ENCODE measurements around the gene CHST7.

The CHST7 gene

DNA sequence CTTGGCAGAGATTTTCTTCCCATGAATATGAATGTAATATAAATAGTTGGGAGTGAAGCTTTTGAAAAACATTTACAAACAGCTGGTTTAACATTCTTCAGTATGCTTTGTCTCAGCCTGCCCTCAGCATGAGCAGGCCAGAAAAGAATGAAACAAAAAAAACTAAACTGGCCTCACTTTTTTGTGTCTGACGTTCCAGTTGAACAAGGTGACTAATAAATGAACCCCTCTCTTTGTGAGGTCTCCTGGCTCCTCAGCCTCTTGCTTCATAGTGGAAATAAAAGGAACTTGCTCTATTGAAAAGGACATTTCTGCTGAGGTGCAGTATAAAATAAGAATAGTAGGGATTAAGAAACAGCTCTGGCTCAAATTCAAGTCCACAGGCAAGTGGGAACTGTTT is 9.4 kb downstream of the CHST7 start:
- H3K27ac Mint-ChIP-seq, result no peak overlapping the region
- ATAC-seq (no peak), DNase-seq (no peak)
- peaks cover 9% of the 10 kb centered on the region for H3K4me1 Mint-ChIP-seq
- no peaks in the 10 kb centered on the region for H3K27me3 Mint-ChIP-seq
- no peaks in the 10 kb centered on the region for H3K9me3 Mint-ChIP-seq
- H3K4me3 Mint-ChIP-seq, result no peak overlapping the region

DNA sequence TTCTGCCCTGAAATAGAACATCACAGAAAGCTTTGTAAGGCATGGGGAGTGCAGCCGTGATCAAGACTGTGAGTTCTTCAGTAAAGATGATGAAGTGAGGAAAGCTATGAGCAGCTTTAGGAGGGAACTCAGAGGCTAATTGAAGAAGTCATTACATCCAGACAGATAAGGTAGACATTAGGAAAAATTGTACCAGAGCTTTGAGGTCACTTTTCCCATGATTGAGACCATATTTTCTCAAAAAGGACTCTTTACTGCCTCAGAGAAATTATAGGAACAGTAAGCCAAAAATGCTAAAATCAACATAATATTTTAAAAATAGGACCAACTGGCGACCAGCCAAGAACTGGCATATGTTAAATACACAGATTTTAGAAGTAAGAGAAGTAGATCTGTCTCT is 11.2 kb downstream of the CHST7 start:
- Mint-ChIP-seq H3K27me3 (no peaks in the 10 kb centered on the region), H3K4me1 (peaks cover 16% of the 10 kb centered on the region), H3K27ac (no peak overlapping the region), H3K9me3 (no peaks in the 10 kb centered on the region), H3K4me3 (no peak overlapping the region)
- DNase-seq, result no peak
- ATAC-seq, result no peak

DNA sequence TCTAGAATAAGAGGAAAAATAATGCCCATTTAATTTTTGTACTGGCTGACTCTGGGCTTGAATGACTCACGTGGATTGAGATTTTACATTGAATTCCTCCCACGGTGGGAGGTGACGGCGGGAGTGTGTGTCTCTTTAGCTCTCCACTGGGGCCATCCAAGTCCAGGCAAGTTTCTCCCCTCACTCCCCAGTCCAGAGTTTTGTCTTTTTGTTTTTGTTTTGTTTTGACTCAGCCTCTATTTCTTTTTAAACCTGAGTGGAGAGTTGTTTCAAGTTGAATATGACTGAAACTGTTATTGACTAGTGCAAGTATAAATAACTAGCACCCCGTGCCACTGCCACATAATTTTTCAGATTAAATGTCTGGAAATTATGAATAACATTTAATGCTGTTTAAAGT is 13.6 kb downstream of the CHST7 start:
- ATAC-seq (peak; percentile 72), DNase-seq (no peak)
- Mint-ChIP-seq H3K9me3 (no peaks in the 10 kb centered on the region), H3K4me1 (peaks cover 16% of the 10 kb centered on the region), H3K27ac (peak overlapping the region in 1 of 2 donors; percentile 71), H3K27me3 (no peaks in the 10 kb centered on the region), H3K4me3 (no peak overlapping the region)

DNA sequence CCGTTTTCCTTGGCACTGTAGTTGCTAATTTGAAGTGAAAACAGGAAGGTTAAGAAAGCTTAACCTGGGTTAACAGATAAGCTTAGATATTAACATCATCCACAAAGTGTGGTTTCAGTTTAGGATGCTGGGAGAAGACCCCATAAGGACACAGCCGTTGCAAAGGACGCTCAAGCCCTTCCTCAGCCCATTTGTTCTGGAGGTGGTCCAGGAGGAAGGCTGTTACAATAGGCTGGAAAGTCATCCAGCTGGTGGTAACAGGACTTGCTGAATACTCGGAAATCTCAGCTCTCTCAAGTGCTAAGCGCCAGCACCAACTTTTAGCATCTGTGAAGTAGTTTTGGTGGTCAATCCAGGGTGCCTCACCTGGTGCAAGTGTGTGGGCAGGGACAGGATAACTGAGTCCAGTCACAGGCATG is 14.2 kb downstream of the CHST7 start:
- DNase-seq (no peak), ATAC-seq (no peak)
- Mint-ChIP-seq H3K27ac (peak overlapping the region in 1 of 2 donors; percentile 52), H3K9me3 (no peaks in the 10 kb centered on the region), H3K4me1 (peaks cover 16% of the 10 kb centered on the region), H3K4me3 (peak overlapping the region; percentile 42 to 57), H3K27me3 (no peaks in the 10 kb centered on the region)

DNA sequence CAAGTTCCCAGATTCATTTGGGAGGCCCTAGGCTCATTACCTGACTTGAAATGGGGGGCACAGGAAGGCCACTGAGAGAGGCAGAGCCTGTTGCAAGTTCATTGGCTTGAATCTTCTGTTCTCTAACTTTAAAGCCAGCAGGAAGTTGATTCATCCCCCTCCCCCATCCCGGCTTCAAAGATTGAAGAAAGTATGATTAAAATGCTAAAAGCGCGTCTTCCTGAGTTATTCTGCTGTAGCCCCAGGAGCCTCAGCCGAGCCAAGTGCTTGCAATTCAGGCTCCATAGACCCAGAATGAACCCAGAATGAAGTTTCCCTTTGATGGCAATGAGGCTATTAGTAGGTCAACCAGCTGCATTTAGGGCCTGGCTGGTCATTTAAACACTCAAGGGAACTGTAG is 14.7 kb downstream of the CHST7 start:
- Mint-ChIP-seq H3K4me3 (peak overlapping the region; percentile 42 to 57), H3K4me1 (peaks cover 16% of the 10 kb centered on the region)
- DNase-seq, result no peak

DNA sequence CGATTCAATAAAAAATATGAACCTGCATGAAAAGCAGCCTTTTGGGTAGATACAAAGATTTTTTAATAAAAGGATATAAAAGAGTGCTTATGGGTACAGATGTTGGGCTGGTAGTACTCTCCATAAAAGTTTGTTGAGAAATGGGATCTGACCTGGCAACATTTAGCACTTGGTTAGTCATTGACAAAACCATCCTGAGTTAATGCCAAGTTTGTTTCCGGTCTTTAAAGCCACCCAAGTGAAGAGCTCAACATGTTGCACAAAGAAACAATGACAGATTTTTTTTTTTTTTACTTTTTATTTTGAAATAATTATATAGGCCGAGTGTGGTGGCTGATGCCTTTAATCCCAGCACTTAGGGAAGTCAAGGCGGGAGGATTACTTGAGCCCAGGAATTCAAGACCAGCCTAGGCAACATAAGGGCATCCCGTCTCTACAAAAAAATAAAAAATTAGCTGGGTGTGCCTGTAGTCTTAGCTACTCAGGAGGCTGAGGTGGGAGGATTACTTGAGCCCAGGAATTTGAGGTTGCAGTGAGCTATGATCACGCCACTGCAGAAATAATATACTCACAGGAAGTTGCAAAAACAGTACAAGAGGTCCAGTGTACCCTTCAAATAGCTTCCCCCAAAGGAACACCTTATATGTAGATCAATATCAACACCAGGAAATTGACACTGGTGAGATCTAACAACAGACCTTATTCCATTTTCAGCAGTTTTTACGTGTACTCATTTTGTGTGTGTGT is 16.6 kb downstream of the CHST7 start:
- ATAC-seq (no peak), DNase-seq (no peak)
- Mint-ChIP-seq H3K4me3 (no peak overlapping the region), H3K27me3 (no peaks in the 10 kb centered on the region), H3K9me3 (no peaks in the 10 kb centered on the region), H3K27ac (no peak overlapping the region), H3K4me1 (peaks cover 16% of the 10 kb centered on the region)

More for the DNA sequence above, 14.7 kb downstream of the CHST7 start:
- ATAC-seq, result no peak
- H3K27me3 Mint-ChIP-seq, result no peaks in the 10 kb centered on the region
- peak overlapping the region; percentile 27 to 52 for H3K27ac Mint-ChIP-seq
- H3K9me3 Mint-ChIP-seq, result no peaks in the 10 kb centered on the region

- DNase-seq, result no peak
- no peaks in the 10 kb centered on the region for H3K27me3 Mint-ChIP-seq
- H3K27ac Mint-ChIP-seq, result no peak overlapping the region
- no peaks in the 10 kb centered on the region for H3K4me1 Mint-ChIP-seq
- H3K9me3 Mint-ChIP-seq, result no peaks in the 10 kb centered on the region
- no peak overlapping the region for H3K4me3 Mint-ChIP-seq
- ATAC-seq, result no peak
Measured at GRCh38 chrX:46595084-46595483, 21.5 kb downstream of the CHST7 start.

GRCh38 chrX:46597208-46597607 is 23.6 kb downstream of the CHST7 start:
- H3K9me3 Mint-ChIP-seq, result no peaks in the 10 kb centered on the region
- H3K4me1 Mint-ChIP-seq, result no peaks in the 10 kb centered on the region
- no peak for ATAC-seq
- H3K4me3 Mint-ChIP-seq, result no peak overlapping the region
- DNase-seq, result no peak
- H3K27me3 Mint-ChIP-seq, result no peaks in the 10 kb centered on the region
- H3K27ac Mint-ChIP-seq, result no peak overlapping the region

GRCh38 chrX:46597771-46598170 is 24.2 kb downstream of the CHST7 start:
- Mint-ChIP-seq H3K27me3 (no peaks in the 10 kb centered on the region), H3K9me3 (no peaks in the 10 kb centered on the region), H3K4me1 (no peaks in the 10 kb centered on the region), H3K4me3 (no peak overlapping the region), H3K27ac (no peak overlapping the region)
- ATAC-seq (no peak), DNase-seq (no peak)

- Mint-ChIP-seq H3K9me3 (no peaks in the 10 kb centered on the region), H3K4me1 (no peaks in the 10 kb centered on the region), H3K27me3 (no peaks in the 10 kb centered on the region), H3K27ac (no peak overlapping the region), H3K4me3 (no peak overlapping the region)
- ATAC-seq (no peak), DNase-seq (no peak)
Measured at GRCh38 chrX:46599051-46599560, 25.5 kb downstream of the CHST7 start.

DNA sequence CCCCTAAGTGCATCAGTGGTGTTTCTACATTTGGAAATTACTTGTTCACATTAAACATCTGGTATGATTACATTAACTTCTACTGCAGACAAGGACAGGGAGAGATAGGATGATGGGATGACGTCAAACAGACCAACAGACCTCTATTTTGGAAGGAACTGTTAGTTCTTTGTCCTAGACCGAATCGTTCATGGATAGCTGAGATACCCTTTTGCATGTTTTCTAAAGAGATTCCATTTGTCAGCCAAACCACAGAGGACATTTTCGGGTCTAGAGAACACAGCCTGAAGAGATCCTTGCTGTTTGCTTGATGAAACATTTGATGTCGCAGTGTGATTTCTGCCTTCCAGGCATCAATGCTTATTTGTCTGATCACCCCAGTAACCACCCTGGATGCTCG is 27.7 kb downstream of the CHST7 start:
- Mint-ChIP-seq H3K9me3 (no peaks in the 10 kb centered on the region), H3K4me3 (no peak overlapping the region), H3K27me3 (no peaks in the 10 kb centered on the region), H3K4me1 (no peaks in the 10 kb centered on the region), H3K27ac (no peak overlapping the region)
- ATAC-seq, result no peak
- DNase-seq, result no peak

DNA sequence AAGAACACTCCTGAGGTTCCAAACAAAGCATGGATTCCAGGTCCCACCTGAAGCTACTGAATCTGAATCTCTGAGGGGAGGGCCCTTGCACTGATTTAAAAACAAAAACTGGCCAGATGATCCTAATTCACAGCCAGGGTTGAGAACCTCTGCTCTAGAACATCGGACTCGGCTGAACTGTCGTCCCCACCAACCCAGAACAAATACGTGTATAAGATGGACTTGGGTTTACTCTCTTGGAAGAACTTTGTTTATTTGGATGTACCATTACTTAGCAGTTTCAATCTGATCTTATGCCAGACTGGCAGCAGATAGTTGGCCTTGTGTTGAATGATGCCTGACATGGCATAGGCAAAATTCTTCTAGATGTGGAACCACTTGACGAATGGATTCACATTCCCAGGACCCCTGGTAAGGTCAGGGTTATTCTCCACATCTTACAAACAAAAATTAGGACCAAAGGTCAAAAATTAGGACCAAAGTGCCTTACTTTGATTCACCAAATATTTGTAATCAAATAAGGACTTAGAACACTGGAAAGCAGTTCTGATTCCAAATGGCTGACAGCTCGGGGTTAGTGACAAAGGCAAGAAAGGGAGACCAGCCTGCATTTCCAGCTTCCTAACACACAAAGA is 29.0 kb downstream of the CHST7 start:
- Mint-ChIP-seq H3K9me3 (no peaks in the 10 kb centered on the region), H3K4me3 (no peak overlapping the region)

DNA sequence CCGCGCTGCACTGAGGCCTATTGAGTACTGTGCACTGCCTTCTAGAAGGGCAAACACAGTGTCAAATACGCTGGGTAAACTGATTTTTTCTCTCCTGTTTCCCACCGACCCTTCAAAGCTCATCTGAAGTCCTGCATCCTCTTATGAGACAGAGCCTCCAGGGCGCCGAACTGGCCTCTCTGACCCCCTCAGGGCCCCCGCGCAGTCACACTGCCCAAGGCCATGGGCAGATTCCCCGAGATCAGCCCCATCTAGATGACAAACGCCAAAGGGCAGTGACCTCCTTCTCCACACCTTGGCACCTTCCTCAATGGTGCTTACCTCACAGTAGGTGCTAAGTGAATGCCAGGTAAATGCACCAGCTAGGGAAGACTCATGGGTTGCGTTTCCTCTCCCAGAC is 34.4 kb downstream of the CHST7 start:
- ATAC-seq (no peak), DNase-seq (no peak)
- Mint-ChIP-seq H3K9me3 (no peaks in the 10 kb centered on the region), H3K4me1 (peaks cover 26% of the 10 kb centered on the region), H3K4me3 (no peak overlapping the region), H3K27ac (no peak overlapping the region), H3K27me3 (peaks cover 14% of the 10 kb centered on the region)

More for the DNA sequence above, 29.0 kb downstream of the CHST7 start:
- DNase-seq (no peak), ATAC-seq (no peak)
- Mint-ChIP-seq H3K27me3 (no peaks in the 10 kb centered on the region), H3K4me1 (no peaks in the 10 kb centered on the region), H3K27ac (no peak overlapping the region)

- peak; percentile 35 for ATAC-seq
- Mint-ChIP-seq H3K9me3 (no peaks in the 10 kb centered on the region), H3K4me1 (peaks cover 31% of the 10 kb centered on the region), H3K27ac (no peak overlapping the region), H3K4me3 (no peak overlapping the region), H3K27me3 (peaks cover 25% of the 10 kb centered on the region)
- DNase-seq, result no peak
Measured at GRCh38 chrX:46610070-46610658, 36.6 kb downstream of the CHST7 start.

DNA sequence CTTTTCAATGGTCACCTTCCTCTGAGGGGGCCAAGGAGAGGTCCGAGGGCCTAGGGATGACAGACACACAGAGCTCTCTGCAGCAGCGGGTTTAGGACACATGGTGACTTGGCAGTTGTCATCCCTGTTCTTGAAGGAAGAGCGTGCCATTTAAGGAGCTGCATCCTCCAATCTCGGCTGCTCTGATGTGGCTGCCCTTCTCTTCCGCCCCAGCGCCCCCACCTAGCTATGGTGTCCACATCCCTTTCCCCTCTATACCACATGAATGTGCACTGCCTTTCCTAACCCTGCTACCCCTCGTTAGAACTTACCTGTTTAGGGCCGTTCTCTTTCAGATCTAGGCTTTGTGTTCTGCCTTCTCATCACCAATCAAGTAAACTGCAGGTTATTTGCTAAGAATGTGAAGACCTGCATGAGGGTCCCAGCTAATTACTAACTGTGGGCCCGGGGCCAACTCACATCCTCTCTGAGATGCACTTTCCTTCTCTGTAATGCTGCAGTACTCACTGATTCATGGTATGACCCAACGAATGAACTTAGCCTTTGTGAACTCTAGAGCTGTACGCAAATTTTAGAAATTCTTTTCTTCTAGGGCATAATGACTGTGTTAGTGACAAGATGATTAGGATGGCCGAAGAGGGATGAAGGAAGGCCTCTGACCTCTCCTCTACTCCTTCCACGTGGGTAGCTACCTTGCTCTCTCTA is 38.2 kb downstream of the CHST7 start:
- Mint-ChIP-seq H3K4me1 (peaks cover 31% of the 10 kb centered on the region), H3K27me3 (peaks cover 29% of the 10 kb centered on the region), H3K9me3 (no peaks in the 10 kb centered on the region), H3K27ac (no peak overlapping the region), H3K4me3 (peak overlapping the region; percentile 32 to 50)
- ATAC-seq (peak; percentile 86), DNase-seq (peak in 1 of 2 donors; percentile 19)

DNA sequence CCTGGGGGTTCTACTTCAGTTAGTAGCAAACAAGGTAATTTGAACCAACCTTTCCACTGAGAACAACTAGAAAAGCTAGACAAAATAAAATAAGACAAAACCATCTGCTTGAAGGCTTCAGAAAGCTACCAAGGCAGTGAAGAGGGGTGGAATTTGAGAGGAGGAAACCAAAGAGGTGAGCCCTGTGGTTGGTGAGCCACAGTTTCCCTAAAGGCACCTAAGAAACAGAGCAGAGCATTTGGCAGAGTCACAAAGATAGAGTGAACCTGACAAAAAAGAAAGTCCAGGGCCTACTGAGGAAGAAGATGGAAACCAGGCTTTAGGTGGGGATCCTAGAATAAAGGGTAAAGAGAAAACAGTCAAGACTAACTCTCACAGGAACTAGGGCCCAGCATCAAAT is 44.3 kb downstream of the CHST7 start:
- Mint-ChIP-seq H3K27me3 (peaks cover 28% of the 10 kb centered on the region), H3K9me3 (no peaks in the 10 kb centered on the region), H3K4me3 (no peak overlapping the region), H3K4me1 (peaks cover 10% of the 10 kb centered on the region), H3K27ac (no peak overlapping the region)
- DNase-seq, result no peak
- ATAC-seq, result no peak

All from stimulated activated naive CD8-positive, alpha-beta T cell treated with anti-CD3 and anti-CD28 coated beads, Interleukin-15, amount 100 ng/mL, for 72 hours (primary cell).